HEK293 (cell line): ENCODE results near the gene S100A14.

Source experiments
- CTCF ChIP-seq: fragments of 450-650 bp; formaldehyde crosslinking; IDR thresholded peaks from 2 replicates; pipeline ENCODE4 v1.5.1; 2016; ENCODE audit warnings: missing biosample characterization, missing genetic modification characterization
- YY1 ChIP-seq: fragments of 450-650 bp; formaldehyde crosslinking; IDR thresholded peaks from 2 replicates; pipeline ENCODE4 v1.5.1; 2018; ENCODE audit warnings: missing biosample characterization, missing genetic modification characterization
- ZBTB49 ChIP-seq: fragments of 450-650 bp; formaldehyde crosslinking; IDR thresholded peaks from 2 replicates; pipeline ENCODE4 v1.5.1; 2016; ENCODE audit warnings: missing biosample characterization, missing genetic modification characterization, low read depth
- ZNF169 ChIP-seq: fragments of 450-650 bp; formaldehyde crosslinking; IDR thresholded peaks from 2 replicates; pipeline ENCODE4 v1.5.1; 2016; ENCODE audit warnings: missing biosample characterization, missing genetic modification characterization
- ZNF274 ChIP-seq, 2 experiments: fragments of 200-500 bp in 1 of 2; fragments of 450-650 bp in 1 of 2; sonication (Bioruptor generic) in 1 of 2; formaldehyde crosslinking in 1 of 2; IDR thresholded peaks; 2 replicates each; pipeline versions ENCODE4 v1.5.1 to v1.6.1; 2014 to 2016; ENCODE audit warnings: borderline replicate concordance in 1 of 2, inconsistent platforms in 1 of 2, low read length in 1 of 2, missing biosample characterization in 1 of 2, missing genetic modification characterization in 1 of 2
- ZNF843 ChIP-seq: fragments of 450-650 bp; formaldehyde crosslinking; IDR thresholded peaks from 2 replicates; pipeline ENCODE4 v1.5.1; 2016; ENCODE audit warnings: missing biosample characterization, missing genetic modification characterization

- TF ChIP-seq ZBTB49 (no peak), ZNF169 (tag by site-specific recombination) (no peak), YY1 (tag by site-specific recombination) (no peak), ZNF843 (tag by site-specific recombination) (no peak), CTCF (tag by site-specific recombination) (no peak), ZNF274 (IDR thresholded peaks at IDR 0.05; ENCODE audit: low read length) (no peak), ZNF274 (tag by site-specific recombination; IDR thresholded peaks at IDR 0.05; ENCODE audit: borderline replicate concordance) (no peak)
Observed at GRCh38 chr1:153630384-153630783, 14.3 kb upstream of the S100A14 start.
